ENCODE measurements around the gene RFX2.

Gene RFX2

GRCh38 chr19:5947435-5947834 lies 162.9 kb downstream of the RFX2 start:
- Histone ChIP-seq H3K27me3 (ENCODE audit: insufficient read depth, poor library complexity, severe bottlenecking) (no peaks in the 10 kb centered on the region), H3K4me3 (replicated peaks; ENCODE audit: insufficient read depth, low read length) (no peak overlapping the region), H3K27ac (replicated peaks) (no peak overlapping the region; the same call in 1 of the 2 replicates)
- DNase-seq (ENCODE audit: low read depth in 1 of 2, low spot score in 1 of 2): peak; percentile 65 to 72
- TF ChIP-seq SPI1 (IDR thresholded peaks at IDR 0.05; ENCODE audit: borderline replicate concordance, low read depth) (no peak), CTCF (IDR thresholded peaks at IDR 0.05; ENCODE audit: insufficient read depth, low read length) (no peak), REST (IDR thresholded peaks at IDR 0.05; ENCODE audit: insufficient replicate concordance, low read depth) (no peak), GABPA (IDR thresholded peaks at IDR 0.05; ENCODE audit: low read depth) (no peak), POLR2AphosphoS5 (IDR thresholded peaks at IDR 0.05; ENCODE audit: low read depth) (no peak)

GRCh38 chr19:5943623-5944022 lies 166.7 kb downstream of the RFX2 start:
- TF ChIP-seq POLR2AphosphoS5 (IDR thresholded peaks at IDR 0.05; ENCODE audit: low read depth): no peak
- no peak for TF ChIP-seq CTCF (IDR thresholded peaks at IDR 0.05; ENCODE audit: insufficient read depth, low read length)
- no peak for TF ChIP-seq GABPA (IDR thresholded peaks at IDR 0.05; ENCODE audit: low read depth)
- no peak for TF ChIP-seq SPI1 (IDR thresholded peaks at IDR 0.05; ENCODE audit: borderline replicate concordance, low read depth)
- TF ChIP-seq REST (IDR thresholded peaks at IDR 0.05; ENCODE audit: insufficient replicate concordance, low read depth): no peak

More at GRCh38 chr19:5943623-5944022, 166.7 kb downstream of the RFX2 start:
- no peak overlapping the region for H3K4me3 ChIP-seq (replicated peaks; ENCODE audit: insufficient read depth, low read length)
- no peaks in the 10 kb centered on the region for H3K27me3 ChIP-seq (ENCODE audit: insufficient read depth, poor library complexity, severe bottlenecking)
- DNase-seq (ENCODE audit: low read depth in 1 of 2, low spot score in 1 of 2): no peak
- no peak overlapping the region for H3K27ac ChIP-seq (replicated peaks)
